IMR-90 (cell line): Measurements from ENCODE around the gene MAPK9.

Experiments used
- BHLHE40 ChIP-seq: fragments of 150-350 bp; IDR thresholded peaks from 2 replicates; pipeline ENCODE4 v1.6.1; 2016; ENCODE audit warnings: mild to moderate bottlenecking, low read depth, low read length
- CEBPB ChIP-seq: IDR thresholded peaks from 2 replicates; pipeline ENCODE4 v1.6.1; 2012; ENCODE audit warnings: low read depth, low read length, improper control_type of control experiment
- CHD1 ChIP-seq: IDR thresholded peaks from 2 replicates; pipeline ENCODE4 v1.6.1; 2012; ENCODE audit warnings: low read depth, low read length, improper control_type of control experiment
- FOS ChIP-seq: fragments of 150-350 bp; IDR thresholded peaks from 2 replicates; pipeline ENCODE4 v1.6.1; 2016; ENCODE audit warnings: low read depth, low read length
- MAFK ChIP-seq: IDR thresholded peaks from 2 replicates; pipeline ENCODE4 v1.6.1; 2012; ENCODE audit warnings: low read depth, low read length, improper control_type of control experiment
- MXI1 ChIP-seq: IDR thresholded peaks from 2 replicates; pipeline ENCODE4 v1.6.1; 2012; ENCODE audit warnings: low read depth, mild to moderate bottlenecking, low read length, moderate library complexity, borderline replicate concordance
- POLR2A ChIP-seq: IDR thresholded peaks from 2 replicates; pipeline ENCODE4 v1.6.1; 2012; ENCODE audit warnings: mild to moderate bottlenecking, low read depth, low read length
- RCOR1 ChIP-seq: IDR thresholded peaks from 2 replicates; pipeline ENCODE4 v1.6.1; 2012; ENCODE audit warnings: mild to moderate bottlenecking, low read length, improper control_type of control experiment; ENCODE audit not compliant: insufficient replicate concordance
- RFX5 ChIP-seq: IDR thresholded peaks from 2 replicates; pipeline ENCODE4 v1.8.0; 2012; ENCODE audit warnings: low read depth, mild to moderate bottlenecking, low read length, moderate library complexity
- SMC3 ChIP-seq: fragments of 150-350 bp; IDR thresholded peaks from 2 replicates; pipeline ENCODE4 v1.6.1; 2016; ENCODE audit warnings: low read depth, mild to moderate bottlenecking, antibody characterized with exemption, low read length, moderate library complexity
- TF ChIP-seq, protein P1 (sequence below): conservative IDR thresholded peaks from 2 replicates; pipeline ENCODE4 v1.5.1; 2012; ENCODE audit warnings: mild to moderate bottlenecking, low read depth, low read length, improper control_type of control experiment
- TF ChIP-seq, protein P2 (sequence below): fragments of 150-350 bp; IDR thresholded peaks from 2 replicates; pipeline ENCODE4 v1.6.1; 2016; ENCODE audit warnings: low read depth, mild to moderate bottlenecking, low read length, moderate library complexity, borderline replicate concordance
- TF ChIP-seq, protein P3 (sequence below): fragments of 150-350 bp; IDR thresholded peaks from 2 replicates; pipeline ENCODE4 v1.6.1; 2017; ENCODE audit warnings: mild to moderate bottlenecking, antibody characterized with exemption, low read length, low read depth

DNA sequence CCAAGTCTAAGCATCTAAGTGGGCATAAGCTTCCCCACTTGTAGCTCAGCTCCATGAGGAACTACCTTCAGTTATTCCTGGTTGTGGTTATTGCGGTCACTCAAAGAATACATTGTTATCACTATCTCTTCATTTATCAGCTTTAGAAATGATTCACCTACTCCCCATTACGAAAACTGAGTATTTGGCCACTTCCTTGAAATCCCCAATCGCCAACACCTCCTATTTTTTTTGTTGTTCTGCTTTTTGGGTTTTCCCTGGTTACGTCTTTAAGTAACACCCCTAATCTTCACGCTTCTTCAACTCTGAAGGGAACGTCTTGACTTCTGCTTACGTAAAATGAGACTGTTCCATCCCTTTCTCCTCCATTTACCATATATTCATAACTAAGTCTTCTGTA lies 20.7 kb downstream of the MAPK9 start:
- TF ChIP-seq, protein P1, sequence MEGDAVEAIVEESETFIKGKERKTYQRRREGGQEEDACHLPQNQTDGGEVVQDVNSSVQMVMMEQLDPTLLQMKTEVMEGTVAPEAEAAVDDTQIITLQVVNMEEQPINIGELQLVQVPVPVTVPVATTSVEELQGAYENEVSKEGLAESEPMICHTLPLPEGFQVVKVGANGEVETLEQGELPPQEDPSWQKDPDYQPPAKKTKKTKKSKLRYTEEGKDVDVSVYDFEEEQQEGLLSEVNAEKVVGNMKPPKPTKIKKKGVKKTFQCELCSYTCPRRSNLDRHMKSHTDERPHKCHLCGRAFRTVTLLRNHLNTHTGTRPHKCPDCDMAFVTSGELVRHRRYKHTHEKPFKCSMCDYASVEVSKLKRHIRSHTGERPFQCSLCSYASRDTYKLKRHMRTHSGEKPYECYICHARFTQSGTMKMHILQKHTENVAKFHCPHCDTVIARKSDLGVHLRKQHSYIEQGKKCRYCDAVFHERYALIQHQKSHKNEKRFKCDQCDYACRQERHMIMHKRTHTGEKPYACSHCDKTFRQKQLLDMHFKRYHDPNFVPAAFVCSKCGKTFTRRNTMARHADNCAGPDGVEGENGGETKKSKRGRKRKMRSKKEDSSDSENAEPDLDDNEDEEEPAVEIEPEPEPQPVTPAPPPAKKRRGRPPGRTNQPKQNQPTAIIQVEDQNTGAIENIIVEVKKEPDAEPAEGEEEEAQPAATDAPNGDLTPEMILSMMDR = no peak
- TF ChIP-seq POLR2A = no peak
- no peak for TF ChIP-seq MXI1
- TF ChIP-seq FOS = no peak
- TF ChIP-seq, protein P2, sequence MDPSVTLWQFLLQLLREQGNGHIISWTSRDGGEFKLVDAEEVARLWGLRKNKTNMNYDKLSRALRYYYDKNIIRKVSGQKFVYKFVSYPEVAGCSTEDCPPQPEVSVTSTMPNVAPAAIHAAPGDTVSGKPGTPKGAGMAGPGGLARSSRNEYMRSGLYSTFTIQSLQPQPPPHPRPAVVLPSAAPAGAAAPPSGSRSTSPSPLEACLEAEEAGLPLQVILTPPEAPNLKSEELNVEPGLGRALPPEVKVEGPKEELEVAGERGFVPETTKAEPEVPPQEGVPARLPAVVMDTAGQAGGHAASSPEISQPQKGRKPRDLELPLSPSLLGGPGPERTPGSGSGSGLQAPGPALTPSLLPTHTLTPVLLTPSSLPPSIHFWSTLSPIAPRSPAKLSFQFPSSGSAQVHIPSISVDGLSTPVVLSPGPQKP = no peak
- TF ChIP-seq MAFK = no peak
- TF ChIP-seq, protein P3, sequence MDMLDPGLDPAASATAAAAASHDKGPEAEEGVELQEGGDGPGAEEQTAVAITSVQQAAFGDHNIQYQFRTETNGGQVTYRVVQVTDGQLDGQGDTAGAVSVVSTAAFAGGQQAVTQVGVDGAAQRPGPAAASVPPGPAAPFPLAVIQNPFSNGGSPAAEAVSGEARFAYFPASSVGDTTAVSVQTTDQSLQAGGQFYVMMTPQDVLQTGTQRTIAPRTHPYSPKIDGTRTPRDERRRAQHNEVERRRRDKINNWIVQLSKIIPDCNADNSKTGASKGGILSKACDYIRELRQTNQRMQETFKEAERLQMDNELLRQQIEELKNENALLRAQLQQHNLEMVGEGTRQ = no peak
- no peak for TF ChIP-seq SMC3
- TF ChIP-seq CEBPB = no peak
- no peak for TF ChIP-seq RFX5
- no peak for TF ChIP-seq CHD1
- TF ChIP-seq BHLHE40 = no peak
- no peak for TF ChIP-seq RCOR1
